Testis (tissue), 2 donors: ENCODE results near the gene VEZF1.

Experiments used
- CTCF ChIP-seq, 3 experiments: fragments of 450-650 bp in 2 of 3; fragments of 200-600 bp in 1 of 3; sonication (generic) in 1 of 3; IDR thresholded peaks; one replicate each; pipeline ENCODE4 v1.5.1; 2016 to 2019; ENCODE audit warnings: antibody characterized with exemption in 3 of 3, mild to moderate bottlenecking in 2 of 3, moderate library complexity in 1 of 3
- POLR2A ChIP-seq: fragments of 450-650 bp; IDR thresholded peaks from one replicate; pipeline ENCODE4 v1.6.1; 2017; ENCODE audit warnings: antibody characterized with exemption, mild to moderate bottlenecking, moderate library complexity

- no peak for TF ChIP-seq CTCF (IDR thresholded peaks at IDR 0.05)
- no peak for TF ChIP-seq POLR2A
These were observed 44.8 kb upstream of the VEZF1 start for GRCh38 chr17:58032691-58033415.
